HG03565 (cell line): Measurements from ENCODE around the gene TMBIM4.
"Not testable (repeated sequence)": the region's sequence is repeated elsewhere in the genome, so short reads cannot be mapped to it uniquely, and the experiment has no call there.

Experiments
- ATAC-seq: cut with Tn5 transposase; IDR thresholded peaks from one replicate; pipeline ENCODE4 v1.9.1; 2021; ENCODE audit warnings: mild to moderate bottlenecking, moderate library complexity; ENCODE audit not compliant: unreplicated experiment

Gene TMBIM4

DNA sequence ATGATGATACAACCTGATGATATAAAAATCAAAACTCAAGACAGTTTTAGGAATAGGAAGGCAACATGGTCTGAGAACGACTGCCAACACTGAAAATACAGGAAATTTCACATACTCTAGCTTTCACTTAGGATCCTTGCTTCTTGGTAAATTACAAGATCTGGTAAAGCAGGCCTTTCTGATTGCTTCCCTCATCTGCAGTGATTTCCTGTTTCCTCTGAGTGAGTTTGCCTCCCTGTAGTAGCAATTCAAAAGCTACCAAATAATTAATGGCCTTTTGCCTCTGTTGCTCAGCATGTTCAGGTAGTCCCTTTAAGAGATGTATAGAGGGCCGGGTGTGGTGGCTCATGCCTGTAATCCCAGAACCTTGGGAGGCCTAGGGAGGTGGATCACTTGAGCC is 17.2 kb upstream of the TMBIM4 start:
- ATAC-seq, result no peak

DNA sequence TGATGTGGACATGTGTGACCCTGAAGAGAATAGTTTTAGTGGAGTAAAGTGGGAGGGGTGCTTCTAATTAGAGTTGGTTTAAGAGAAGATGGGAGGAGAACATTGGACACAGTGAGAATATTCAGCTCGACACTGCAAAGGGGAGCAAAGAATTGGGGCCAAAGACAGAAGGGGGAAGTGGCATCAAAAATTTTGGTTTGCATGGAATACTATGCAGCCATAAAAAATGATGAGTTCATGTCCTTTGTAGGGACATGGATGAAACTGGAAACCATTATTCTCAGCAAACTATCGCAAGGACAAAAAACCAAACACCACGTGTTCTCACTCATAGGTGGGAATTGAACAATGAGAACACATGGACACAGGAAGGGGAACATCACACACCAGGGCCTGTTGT is 15.0 kb upstream of the TMBIM4 start:
- ATAC-seq, result not testable (repeated sequence)

- ATAC-seq, result no peak
Observed at GRCh38 chr12:66182956-66183355, 13.2 kb upstream of the TMBIM4 start.

- ATAC-seq, result no peak
Observed at GRCh38 chr12:66176105-66176900, 6.5 kb upstream of the TMBIM4 start.

DNA sequence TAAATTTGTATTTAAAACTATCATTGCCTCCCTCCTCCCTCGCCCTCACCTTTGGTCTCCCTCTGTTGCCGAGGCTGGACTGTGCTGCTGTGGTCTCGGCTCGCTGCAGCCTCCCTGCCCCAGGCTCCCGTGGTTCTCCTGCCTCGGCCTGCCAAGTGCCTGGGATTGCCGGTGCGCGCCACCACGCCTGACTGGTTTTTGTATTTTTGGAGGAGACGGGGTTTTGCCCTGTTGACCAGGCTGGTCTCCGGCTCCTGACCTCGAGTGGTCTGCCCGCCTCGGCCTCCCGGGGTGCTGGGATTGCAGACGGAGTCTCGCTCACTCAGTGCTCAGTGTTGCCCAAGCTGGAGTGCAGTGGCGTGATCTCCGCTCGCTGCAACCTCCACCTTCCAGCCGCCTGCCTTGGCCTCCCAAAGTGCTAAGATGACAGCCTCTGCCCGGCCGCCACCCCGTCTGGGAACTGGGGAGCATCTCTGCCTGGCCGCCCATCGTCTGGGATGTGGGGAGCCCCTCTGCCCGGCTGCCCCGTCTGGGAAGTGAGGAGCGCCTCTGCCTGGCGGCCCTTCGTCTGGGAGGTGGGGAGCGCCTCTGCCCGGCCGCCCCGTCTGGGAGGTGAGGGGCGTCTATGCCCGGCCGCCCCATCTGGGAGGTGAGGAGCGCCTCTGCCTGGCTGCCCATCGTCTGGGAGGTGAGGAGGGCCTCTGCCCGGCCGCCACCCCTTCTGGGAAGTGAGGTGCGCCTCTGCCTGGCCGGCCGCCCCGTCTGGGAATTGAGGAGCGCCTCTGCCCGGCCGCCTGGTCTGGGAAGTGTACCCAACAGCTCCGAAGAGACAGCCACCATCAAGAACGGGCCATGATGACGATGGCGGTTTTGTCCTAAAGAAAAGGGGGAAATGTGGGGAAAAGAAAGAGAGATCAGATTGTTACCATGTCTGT is 4.9 kb upstream of the TMBIM4 start:
- not testable (repeated sequence) for ATAC-seq

DNA sequence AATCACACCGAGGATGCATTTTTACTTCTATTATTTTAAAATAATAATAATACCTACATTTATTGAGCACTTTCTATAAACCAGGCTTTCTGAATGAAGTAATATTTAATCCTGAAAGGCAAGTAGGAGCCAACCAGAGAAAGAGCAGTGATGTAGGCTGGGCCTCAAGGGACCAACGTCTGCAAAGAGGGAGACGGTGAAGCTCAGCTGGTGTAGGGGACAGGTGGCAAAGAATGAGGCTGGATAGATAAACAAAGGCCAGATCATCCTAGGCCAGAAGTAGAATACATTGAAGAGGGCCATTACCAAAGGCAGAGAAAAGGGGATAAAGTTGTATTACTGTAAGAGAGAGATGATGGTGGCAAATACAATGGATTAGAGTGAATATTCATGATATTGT is 810 bp upstream of the TMBIM4 start:
- ATAC-seq, result no peak

GRCh38 chr12:66168410-66168809 is 1.4 kb downstream of the TMBIM4 start:
- no peak for ATAC-seq

DNA sequence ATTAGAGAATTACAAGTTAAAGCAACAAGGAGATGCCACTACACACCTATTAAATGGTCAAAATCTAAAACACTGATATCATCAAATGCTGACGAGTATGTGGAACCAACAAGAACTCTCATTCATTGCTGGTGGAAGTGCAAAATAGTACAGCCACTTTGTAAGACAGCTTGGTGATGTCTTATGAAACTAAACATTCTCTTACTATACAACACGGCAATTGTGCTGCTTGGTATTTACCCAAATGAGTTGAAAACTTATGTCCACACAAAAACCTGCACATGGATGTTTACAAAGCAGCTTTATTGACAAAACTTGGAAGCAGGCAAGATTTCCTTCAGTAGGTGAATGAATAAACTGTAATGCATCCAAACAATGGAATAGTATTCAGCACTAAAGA is 3.2 kb downstream of the TMBIM4 start:
- ATAC-seq, result no peak

DNA sequence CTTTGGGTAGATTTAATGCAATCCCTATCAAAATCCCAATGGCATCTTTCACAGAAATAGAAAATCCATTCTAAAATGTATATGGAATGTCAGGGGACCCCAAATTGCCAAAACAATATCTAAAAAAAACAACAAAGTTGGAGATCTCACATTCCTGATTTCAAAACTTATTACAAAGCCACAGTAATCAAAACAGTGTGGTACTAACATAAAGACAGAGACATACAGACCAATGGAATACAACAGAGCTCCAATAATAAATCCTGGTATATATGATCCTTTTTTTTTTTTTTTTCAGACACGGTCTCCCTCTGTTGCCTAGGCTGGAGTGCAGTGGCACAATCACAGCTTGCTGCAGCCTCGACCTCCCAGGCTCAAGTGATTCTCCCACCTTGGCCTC is 4.7 kb downstream of the TMBIM4 start:
- ATAC-seq, result no peak

DNA sequence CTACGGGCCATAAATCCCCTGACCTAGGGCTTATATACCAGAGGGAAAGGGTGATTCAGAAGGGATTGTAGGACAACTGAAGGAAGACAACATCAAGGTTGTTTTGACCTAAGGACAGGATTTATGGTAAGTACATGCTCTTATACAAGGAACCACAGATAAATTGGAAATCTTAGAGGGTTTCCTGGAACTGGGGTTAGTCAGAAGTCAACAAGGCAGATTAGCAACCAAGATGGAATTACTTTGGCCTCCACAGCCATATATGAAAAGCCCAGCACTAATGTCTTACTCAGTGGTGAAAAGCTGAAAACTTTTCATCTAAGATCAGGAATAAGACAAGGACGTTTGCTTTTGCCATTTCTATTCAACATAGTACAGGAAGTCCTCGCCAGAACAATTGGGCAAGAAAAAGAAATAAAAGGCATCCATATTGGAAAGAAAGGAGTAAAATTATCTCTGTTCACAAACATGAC is 5.4 kb downstream of the TMBIM4 start:
- ATAC-seq, result no peak

GRCh38 chr12:66163289-66163688 is 6.5 kb downstream of the TMBIM4 start:
- no peak for ATAC-seq

- ATAC-seq, result no peak
Observed at GRCh38 chr12:66162701-66163100, 7.1 kb downstream of the TMBIM4 start.

DNA sequence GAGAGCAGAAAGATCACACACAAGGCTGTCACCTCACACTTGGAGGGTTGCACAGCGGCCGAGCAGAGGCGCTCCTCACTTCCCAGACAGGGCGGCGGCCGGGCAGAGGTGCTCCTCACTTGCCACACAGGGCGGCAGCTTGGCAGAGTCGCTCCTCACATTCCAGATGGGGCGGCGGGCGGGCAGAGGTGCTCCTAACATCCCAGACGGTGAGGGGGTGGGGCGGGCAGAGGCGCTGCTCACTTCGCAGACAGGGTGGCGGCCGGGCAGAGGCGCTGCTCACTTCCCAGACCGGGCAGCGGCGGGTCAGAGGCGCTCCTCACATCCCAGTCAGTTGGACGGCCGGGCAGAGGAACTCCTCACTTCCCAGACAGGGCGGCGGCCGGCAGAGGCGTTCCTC is 9.1 kb downstream of the TMBIM4 start:
- ATAC-seq, result no peak

DNA sequence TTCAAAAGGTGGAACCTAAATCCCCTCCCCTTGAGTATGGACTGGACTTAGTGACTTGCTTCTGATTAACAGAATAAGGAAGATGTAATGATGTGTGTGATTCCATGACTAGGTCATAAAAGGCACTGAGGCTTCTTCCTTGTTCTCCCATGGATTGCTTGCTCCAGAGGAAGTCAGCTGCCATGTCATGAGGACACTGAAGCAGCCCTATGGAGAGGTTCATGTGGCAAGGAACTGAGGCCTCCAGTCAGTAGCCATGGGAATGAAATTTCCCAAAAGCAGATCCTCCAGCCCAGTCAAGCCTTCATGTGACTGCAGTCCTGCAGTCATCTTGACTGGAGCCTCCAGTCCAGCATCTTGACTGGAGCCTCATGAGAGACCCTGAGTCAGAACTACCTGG is 10.7 kb downstream of the TMBIM4 start:
- ATAC-seq, result no peak

GRCh38 chr12:66156654-66157053 is 13.1 kb downstream of the TMBIM4 start:
- ATAC-seq, result no peak

DNA sequence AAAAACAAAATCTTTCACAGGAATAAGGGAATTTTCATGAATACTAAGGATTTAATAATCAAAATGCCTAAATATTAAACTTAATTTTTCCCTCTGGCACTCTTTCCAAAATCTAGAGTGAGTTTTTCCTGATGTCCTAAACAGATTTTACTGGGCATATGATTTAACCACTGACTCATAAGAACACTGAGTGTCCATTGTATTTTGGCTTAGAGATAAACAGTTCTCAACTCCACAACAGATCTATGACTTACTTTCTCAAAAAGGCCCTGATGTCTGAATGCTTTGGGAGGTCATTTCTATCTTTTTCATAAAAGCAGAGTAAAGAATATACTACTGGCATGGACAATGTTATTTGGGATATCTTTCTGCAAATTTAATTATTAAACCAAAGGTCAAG is 15.0 kb downstream of the TMBIM4 start:
- ATAC-seq, result no peak

DNA sequence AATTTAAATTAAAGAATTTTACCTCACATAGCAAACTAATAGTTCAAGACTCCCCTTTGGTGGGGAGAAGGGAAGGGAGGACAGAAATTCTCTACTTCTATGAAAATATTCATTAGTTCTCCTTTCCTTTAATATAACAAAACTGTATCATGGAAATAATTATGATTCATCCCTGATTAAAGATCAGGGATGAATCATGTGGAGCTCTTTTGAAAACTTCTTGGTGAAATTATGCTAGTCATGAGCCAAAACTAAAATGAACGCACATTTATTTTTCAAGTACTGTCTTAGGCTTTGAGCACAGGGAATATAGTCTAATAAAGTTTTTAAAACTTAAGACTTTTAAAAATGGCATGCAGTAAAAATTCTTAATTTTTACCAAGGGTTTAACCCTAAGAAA is 17.1 kb downstream of the TMBIM4 start:
- ATAC-seq, result no peak

- ATAC-seq, result no peak
Observed at GRCh38 chr12:66149702-66150398, 19.9 kb downstream of the TMBIM4 start.

GRCh38 chr12:66144791-66145754 is 24.7 kb downstream of the TMBIM4 start:
- ATAC-seq, result no peak

DNA sequence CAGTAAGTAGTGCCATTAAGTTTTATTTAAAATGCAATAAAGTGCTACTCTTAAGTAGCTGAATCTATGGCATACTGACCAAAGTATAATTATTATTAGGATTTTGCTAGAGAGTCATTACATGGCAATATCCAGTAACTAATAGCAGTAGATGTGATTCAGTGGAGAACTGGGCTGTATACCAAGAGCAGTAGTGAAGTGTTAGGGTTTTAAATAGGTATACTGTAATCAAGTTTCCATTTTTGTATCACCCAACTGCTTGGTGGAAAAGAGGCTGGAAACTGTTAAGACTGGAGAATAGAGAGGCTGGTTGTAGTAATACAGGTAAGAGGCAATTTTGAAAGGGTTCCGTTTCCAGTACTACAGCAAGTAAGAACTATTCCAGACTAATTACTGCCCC is 25.9 kb downstream of the TMBIM4 start:
- no peak for ATAC-seq
